ENCODE measurements around the gene MYNN. TPM values are rescaled to one million over a fixed set of nuclear protein-coding genes. Genes with fewer than 3 reads are reported as not detected.
A peak's percentile ranks its signal among the peaks of the same experiment; 100 is the strongest.
"Not testable (repeated sequence)": the region's sequence is repeated elsewhere in the genome, so short reads cannot be mapped to it uniquely, and the experiment has no call there.

Gene MYNN
- polyA plus RNA-seq (ENCODE audit: insufficient read length in 4 of 4), result 10 to 100 TPM; 26.7 to 34.9 (median 31.6) TPM

DNA sequence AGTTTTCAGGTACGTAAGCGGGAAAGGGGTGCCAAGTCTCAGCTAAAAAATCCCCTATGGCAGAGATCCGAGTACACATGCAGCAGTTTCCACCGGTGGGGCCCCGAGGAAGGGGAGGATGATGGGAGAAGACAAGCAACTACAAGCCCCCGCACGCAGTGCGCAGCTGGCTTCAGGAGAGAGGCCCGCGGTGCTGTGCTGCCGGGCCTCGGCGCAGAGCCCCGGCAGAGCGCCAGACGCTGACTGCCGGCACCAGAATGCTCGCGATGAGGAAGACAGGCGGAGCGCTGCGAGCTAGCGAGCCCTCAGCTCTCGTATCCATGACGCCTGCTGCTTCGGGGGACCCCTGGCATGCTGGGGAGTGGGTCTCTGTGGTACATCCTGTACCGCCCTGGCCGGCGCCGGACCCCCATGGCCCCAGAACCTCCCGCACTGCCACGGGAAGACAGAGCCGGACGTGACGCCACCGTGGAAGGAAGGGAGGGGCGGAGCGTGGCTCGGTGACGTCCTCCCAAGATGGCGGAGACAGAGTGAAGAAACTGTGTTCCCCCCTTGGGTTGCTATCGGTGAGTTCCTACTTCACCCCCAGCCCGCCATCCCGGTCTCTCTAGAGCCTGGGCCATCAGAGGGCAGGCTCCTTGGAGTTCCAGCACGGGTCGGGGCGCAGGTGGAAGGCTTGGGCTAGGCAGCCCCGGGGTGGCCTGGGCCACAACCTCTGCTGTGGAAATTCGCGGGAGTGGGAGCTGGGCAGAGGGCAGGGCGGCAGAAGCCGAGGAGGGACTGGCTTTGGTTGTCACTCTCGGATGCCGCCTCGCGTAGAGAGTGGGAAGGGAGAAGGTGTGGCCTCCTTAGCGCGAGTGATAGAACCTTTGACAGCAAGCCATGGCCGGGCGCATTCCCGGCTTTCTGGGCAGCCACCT lies at the start of gene MYNN:
TSS of gene MYNN (plus strand) at position 500 of the 920 bp plus-strand sequence. CDS start 900 bp downstream, outside the sequence.
- DNase-seq (ENCODE audit: low read depth in 4 of 4, low spot score in 3 of 4), result peak; percentile 83 to 93 (median 86)

DNA sequence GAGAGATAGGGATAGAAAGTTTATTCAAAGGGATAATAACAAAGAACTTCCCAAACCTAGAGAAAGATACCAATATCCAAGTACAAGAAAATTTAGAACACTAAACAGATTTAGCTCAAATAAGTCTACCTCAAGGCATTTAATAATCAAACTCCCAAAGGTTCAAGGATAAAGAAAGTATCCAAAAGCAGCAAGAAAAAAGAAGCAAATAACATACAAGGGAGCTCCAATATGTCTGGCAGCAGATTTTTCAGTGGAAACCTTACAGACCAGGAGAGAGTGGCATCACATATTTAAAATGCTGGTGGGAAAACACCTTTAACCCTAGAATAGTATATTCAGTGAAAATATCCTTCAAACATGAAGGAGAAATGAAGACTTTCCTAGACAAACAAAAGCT lies 41.3 kb upstream of the MYNN start:
- not testable (repeated sequence) for DNase-seq (ENCODE audit: low read depth in 4 of 4, low spot score in 3 of 4)

DNA sequence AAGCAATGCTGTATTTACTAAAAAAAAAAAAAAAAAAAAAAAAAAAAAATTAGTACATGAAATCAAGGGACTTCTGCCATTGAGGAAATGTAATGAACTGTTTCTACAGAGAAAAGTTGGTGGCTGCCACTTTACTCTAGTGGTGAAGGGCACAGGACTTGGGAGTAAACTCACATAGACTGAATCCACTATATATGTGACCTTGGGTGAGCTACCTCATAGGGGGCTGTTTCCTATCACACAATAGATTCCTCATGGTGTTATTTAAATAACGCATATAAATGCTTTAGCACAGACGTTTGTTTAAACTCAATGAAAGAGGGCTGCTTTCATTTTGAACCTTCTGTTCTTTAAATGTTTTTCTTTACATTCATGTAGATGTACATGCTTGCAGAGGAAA lies 34.1 kb upstream of the MYNN start:
- DNase-seq (ENCODE audit: low read depth in 4 of 4, low spot score in 3 of 4), result no peak

DNA sequence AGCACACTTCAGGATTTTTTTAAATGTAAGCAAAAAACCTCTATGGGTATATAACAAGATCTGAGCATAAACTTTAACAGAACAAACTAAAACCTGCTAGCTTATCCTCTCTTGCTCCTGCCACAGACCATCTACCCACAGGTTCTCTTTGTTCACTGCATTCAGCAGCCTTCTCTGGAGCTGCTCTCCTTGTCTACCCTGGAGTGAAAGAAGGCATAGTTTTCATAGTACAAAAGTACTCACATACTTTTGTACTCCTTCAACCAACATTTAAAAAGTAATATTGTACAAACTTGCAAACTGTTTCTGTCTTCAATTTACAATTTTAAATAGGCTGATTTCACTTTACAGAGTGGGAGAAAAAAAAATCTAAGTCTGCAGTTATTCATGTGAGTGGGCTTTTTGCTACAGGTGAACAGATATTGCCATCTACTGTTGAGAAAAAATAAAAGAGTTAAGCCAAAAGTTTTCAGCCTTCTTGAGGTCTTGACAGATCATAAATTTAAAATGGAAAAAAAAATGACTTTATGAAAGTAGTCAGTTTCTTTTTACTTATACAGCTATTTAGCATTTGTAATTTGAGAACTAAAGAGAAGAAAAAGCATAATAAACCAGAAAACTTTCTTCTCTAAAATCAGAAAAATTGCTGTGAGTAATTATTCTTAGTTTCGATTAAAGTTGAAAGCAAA lies 28.7 kb upstream of the MYNN start:
- no peak for DNase-seq (ENCODE audit: low read depth in 4 of 4, low spot score in 3 of 4)

DNA sequence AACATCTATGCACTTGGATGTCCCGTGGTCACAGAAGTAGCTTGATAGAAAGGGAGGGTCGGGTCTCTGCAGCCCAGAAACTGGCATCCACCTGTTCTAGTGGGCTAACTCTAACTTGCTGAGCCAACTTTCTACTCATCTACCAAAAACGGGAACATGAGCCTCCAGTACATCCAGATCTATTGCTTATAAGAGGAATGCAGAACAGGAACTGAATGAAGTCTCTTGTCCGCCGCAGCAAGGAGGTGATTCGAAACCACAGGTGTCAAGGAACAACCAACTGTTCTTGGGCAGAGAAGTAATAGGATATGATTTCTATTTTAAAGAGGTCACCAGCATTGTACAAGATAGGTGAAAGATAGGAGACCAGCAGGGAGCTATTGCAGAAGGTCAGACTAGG lies 26.3 kb upstream of the MYNN start:
- DNase-seq (ENCODE audit: low read depth in 4 of 4, low spot score in 3 of 4), result no peak

DNA sequence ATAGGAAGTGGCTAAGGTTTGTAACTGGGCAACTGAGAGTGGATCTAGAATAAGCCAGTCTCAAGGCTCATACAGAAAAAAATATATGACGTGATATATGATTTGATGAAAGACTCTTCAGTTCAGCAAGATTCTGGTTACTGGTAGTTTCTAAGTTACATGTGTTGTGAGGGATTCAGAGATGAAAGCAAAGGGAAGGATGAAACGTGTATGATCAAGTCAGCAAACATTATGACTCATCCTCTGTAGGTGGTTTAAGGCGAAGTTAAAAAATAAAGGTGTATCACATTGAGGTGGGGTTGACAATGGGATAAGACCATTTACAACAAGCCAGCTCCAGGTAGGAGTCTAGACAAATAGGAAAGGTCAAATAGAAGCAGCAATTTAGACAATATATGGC lies 24.5 kb upstream of the MYNN start:
- DNase-seq (ENCODE audit: low read depth in 4 of 4, low spot score in 3 of 4), result no peak

DNA sequence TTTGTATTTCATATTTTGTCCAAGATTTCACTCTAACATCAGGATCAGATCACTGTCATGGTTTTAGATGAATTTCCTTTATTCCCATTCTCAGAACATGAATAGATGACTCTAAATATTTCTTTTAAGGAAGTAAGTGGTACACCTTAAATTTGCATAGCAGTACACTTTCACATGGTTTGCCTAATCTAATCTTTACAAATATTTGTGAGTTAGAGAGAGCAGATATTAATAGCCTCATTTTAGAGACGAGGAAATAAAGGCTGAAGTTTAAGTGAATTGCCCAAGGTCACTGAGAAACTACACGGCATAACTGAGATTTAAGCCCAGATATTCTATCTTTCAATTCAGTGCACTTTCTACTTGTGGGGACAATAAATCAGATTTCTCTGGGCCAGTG lies 22.5 kb upstream of the MYNN start:
- no peak for DNase-seq (ENCODE audit: low read depth in 4 of 4, low spot score in 3 of 4)

DNA sequence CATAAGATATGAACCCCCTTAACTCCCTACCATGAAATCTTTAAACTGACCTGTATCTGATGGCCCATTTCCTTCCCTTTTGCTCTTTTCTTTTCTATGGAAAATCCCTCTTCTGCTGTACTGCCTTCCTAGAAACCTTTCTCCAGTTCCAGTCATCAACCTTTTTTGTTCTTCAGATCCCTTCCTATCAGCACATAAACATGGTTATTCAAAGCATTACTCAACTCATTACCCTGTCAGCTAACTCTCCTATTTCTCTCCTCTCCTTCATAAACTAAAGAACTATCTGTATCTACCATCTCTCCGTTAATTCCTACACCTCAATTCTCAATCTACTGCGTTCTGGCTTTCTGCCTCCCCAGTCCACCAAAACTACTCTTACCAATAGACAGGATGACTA lies 21.3 kb upstream of the MYNN start:
- no peak for DNase-seq (ENCODE audit: low read depth in 4 of 4, low spot score in 3 of 4)

DNA sequence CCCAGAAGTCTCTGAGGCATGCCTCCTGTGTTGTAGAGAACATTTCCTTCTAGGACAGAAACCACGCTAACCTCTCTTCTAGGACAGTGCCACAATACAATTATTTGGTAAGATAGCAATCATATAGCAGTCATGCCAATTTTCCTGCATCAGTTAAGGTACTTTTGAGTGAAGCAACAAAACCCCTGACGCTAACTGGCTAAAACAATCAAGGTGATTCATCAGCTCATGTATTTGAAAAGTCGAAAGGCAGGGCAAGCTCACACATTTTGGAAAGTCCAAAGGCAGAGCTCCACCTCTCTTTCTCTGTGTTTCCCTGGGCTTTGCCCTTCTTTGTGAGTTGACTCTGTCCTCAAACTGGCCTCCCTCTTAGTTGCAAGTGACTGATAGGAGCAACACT lies 18.5 kb upstream of the MYNN start:
- no peak for DNase-seq (ENCODE audit: low read depth in 4 of 4, low spot score in 3 of 4)

DNA sequence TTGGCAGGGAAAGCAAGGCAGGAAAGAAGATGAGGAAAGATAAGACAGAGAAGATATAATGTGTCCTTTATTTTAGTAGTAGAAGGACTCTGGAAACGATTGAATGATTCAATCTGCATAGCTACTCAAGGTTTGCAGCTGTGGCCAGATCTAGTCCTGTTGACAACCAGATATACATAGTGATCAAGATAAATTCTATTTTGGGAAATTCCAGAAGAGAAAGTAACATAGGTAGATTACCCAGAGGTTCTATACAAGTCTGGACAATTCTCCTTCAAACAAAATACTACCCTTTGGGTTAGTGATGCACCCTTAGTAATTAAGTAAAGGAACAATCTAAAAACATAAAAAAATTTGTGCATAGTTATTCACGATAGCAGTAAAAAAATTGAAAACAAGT lies 17.7 kb upstream of the MYNN start:
- no peak for DNase-seq (ENCODE audit: low read depth in 4 of 4, low spot score in 3 of 4)

DNA sequence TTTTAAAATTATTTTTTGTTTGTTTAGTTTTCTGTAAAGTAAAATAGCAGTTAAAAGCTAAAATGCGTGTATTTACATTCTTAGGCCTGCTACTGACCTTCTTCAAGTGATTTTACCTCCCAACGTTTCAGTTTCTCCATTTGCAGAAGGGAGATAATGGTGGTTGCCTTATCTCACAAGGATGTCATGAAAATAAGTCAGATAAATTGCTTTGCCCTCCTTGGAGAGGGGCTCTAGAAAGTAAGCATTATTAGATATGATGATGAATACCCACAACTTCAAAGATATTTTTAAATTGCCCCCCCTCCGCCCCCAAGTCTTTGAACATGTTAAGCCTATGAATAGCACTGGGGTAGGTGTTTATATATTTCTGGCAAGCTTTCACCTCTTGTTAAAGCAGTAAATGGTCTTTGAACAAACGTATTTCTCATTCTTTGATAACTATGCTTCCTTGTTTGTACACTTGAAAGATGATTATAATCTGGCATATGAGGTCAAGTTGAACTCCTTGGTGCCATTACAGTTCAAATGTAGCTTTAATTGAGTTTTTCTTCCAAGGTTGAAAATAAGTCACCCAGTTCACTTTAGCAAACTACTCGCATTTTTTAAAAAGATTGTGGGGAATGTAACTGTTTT lies 14.7 kb upstream of the MYNN start:
- no peak for DNase-seq (ENCODE audit: low read depth in 4 of 4, low spot score in 3 of 4)

DNA sequence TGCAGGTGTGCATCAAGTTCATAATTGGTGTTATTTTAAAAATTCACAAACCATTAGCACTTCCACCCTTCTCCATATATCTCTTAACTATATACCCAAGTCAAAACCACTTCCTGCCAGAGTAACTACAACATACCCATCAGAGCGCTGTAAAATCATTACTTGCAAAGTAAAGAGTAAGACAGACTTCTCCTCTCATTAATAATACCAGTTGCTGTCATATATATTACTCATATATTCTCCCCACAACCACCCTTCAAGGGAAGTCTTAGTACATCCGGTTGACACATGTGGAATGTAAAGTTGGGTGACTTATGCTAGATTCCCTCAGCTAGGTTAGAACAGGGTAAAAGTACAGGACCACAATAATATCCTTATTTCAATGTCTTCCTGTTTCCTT lies 13.9 kb upstream of the MYNN start:
- no peak for DNase-seq (ENCODE audit: low read depth in 4 of 4, low spot score in 3 of 4)

DNA sequence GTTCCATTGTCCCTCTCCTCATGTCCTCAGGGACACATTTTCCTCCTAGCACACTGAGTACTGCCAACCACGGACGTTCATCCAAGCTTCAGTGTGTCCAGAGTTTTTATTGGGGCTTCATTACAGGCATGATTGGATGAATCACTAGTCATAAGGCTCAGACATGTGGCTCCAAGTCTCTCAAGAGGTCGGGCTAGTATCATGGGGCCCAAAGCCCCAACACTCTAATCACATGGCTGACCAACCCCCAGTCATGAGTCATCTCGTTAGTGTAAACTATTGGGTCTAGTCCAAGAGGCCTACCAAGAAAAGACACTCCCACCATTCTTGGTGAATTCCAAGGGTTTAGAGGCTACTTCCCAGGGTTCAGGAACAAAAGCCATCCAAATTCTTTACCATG lies 12.7 kb upstream of the MYNN start:
- DNase-seq (ENCODE audit: low read depth in 4 of 4, low spot score in 3 of 4), result no peak

DNA sequence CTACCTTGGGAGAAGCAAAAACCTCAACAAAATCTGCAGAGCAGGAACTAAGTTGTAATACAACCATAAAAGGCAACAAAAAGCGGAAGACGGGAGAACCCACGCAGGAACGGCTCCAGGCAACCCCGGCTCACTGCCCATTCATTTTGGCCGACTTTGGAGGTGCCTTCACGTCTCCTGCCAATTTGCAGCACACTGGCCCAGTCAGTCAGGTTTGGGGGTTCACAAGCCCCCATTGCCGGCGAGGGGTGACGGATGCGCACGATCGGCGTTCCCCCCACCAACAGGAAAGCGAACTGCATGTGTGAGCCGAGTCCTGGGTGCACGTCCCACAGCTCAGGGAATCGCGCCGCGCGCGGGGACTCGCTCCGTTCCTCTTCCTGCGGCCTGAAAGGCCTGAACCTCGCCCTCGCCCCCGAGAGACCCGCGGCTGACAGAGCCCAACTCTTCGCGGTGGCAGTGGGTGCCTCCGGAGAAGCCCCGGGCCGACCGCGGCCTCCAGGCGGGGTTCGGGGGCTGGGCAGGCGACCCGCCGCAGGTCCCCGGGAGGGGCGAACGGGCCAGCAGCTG lies 8.8 kb upstream of the MYNN start:
- DNase-seq (ENCODE audit: low read depth in 4 of 4, low spot score in 3 of 4), result peak in 2 of 4 donors; percentile 35 to 46

DNA sequence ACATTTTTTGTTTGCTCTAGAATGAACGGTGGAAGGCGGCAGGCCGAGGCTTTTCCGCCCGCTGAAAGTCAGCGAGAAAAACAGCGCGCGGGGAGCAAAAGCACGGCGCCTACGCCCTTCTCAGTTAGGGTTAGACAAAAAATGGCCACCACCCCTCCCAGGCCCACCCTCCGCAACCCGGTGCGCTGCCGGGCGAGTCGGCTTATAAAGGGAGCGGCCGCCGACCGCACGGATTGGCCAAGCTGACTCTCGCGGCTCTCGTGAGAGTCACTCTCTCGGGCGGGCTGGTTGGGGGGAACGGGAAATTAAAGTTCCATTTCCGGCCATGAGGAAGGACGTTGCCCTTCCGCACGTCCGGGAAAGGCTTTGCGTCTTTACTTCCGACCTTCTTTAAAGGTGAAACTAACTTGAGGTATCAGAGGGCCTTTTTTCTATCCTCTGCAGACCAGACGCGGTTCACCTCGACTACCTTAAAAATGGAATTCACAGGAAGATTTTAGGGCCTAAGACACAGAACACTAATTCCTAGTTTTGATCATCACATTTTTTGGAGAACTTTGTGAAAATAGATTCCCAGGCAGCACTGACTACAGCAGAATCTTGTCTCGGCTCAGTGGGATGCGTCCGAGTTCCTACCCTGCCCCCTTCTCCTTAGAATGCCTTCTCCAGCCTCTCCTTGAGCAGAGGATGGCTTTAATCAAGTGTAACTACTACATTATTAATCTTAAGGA lies 8.1 kb upstream of the MYNN start, which contains the start of gene TERC:
TSS of gene TERC (minus strand) at position 179 of the 731 bp plus-strand sequence.
- DNase-seq (ENCODE audit: low read depth in 4 of 4, low spot score in 3 of 4), result peak; percentile 80 to 90 (median 88)

DNA sequence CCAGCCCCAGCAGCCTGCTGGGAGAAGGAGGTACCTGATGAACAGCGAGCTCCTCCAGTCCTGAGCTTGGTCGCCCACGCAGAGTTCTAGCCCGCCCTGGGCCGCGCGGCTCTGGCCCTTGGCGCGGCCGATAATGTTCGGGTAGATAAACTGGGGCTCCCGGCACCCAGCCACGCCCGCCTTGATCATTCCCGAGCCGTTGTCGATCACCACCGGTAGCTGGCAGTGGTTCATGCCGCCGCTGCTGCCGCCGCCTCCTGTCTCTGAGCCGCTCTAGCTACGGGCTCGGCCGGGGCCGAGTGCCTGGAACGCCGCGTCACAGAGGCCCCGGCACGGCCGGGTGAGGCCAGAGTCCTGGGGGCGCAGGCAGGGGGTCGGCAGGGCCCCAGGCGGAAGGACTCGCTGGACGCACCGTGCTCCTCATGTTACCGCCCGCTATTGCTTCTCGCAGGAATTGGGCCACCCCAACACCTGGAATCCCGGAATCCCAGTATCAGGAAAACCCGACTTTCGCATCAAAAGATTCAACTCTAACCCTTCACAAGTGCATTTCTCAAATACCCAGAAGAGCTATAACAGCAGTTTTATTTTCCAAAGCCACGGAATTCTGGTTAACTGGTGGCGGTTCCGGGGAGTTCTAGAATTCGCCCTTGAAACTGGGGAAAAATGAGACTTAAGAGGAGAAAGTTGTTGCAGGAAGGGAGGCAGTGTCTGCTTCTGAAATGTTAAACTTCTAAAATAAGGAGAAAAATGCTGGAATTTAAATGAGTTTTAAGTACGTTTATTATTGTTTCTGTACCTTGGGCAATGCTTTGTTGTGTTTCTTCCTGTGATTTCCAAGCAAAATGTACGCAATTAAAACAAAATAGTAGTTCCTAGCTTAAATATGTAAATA lies 3.7 kb upstream of the MYNN start, which contains the start of gene ACTRT3:
TSS of gene ACTRT3 (minus strand) at position 275 of the 895 bp plus-strand sequence. CDS start at position 234, 41 bp downstream.
- DNase-seq (ENCODE audit: low read depth in 4 of 4, low spot score in 3 of 4), result peak; percentile 38 to 73 (median 55)

DNA sequence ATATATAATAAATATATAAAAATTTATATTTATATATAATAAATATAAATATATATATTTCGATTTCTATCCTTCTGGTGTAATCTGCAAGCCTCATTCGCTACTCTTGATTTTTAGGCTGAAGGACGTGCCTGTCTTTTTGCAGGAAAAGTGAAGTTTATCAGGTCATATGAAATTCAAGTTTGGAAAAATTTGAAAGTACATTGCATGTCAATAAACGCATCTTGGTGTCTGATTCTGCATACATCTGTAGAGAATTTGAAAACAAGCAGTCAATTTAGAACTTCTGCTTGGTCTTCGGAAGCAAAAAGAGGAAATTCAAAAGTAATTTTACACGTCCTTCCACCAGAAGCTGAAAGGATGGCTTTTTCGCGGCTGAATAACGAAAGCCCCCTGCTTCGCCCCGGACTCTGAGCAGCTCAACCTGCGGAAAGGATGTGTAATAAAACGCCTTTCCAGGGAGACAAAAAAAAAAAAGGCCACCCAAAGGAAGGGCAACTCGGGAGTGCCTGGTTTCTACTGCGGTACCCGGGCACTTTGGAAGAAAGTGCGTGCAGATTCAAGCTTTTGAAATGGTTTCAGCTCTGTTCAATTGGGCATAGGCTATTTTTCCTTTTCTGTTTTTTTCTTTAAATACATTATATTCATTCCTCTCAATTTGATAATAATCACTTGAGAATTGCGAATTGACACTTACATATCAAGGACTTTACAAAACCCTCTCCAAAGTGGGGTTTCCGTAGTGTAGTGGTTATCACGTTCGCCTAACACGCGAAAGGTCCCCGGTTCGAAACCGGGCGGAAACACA lies 1.5 kb upstream of the MYNN start:
- DNase-seq (ENCODE audit: low read depth in 4 of 4, low spot score in 3 of 4), result peak; percentile 80 to 89 (median 87)

DNA sequence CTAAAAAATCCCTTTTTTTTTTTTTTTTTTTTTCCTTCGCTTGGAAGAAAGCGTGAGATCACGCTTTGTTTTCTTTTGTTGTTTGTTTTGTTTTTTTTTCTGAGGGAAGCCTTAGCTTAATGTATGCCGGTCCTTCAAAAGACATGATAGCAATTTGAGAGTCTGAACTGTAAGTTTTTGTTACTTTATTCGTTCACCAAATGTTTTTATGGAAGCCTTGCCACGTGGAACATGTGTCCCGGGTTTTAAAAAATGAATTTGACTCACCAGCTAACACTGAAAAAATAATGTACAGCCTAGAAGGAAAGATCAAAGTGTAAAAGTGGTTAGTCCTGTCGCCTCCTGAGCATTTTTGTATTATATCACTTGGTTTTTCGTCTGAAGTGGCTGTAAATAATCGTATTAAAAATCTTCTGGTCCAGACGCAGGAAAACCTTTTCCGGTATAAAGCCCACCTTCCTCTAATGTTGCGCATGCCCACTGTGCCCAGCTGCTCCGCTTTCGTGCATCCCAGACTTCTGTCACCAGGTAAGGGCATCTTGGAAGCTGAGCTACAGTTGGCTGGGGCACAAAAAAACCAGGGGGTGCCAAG lies 795 bp upstream of the MYNN start:
- peak; percentile 70 to 84 (median 74) for DNase-seq (ENCODE audit: low read depth in 4 of 4, low spot score in 3 of 4)
